BLaER1 treated with 17β-estradiol and CSF1 and Interleukin-3, amounts not matched to agents 10 nM and 100 nM (cell line): ENCODE data around the gene ZNF236.

ENCODE experiments used
- H3K27ac ChIP-seq, 11 experiments: shearing (Covaris generic); formaldehyde crosslinking; 2 replicates each; pipeline ENCODE4 v1.8.1; 2022
- H3K27me3 ChIP-seq, 11 experiments: shearing (Covaris generic); formaldehyde crosslinking; 2 replicates each; pipeline ENCODE4 v1.8.1; 2022
- H3K36me3 ChIP-seq, 11 experiments: shearing (Covaris generic); formaldehyde crosslinking; 2 replicates each; pipeline ENCODE4 v1.8.1; 2022
- H3K4me1 ChIP-seq, 10 experiments: shearing (Covaris generic); formaldehyde crosslinking; 2 replicates each; pipeline ENCODE4 v1.8.1; 2022
- H3K4me2 ChIP-seq, 11 experiments: shearing (Covaris generic); formaldehyde crosslinking; 2 replicates each; pipeline ENCODE4 v1.8.1; 2022
- H3K4me3 ChIP-seq, 10 experiments: shearing (Covaris generic); formaldehyde crosslinking; 2 replicates each; pipeline ENCODE4 v1.8.1; 2022
- H3K9ac ChIP-seq, 11 experiments: shearing (Covaris generic); formaldehyde crosslinking; 2 replicates each; pipeline ENCODE4 v1.8.1; 2022
- H3K9me3 ChIP-seq, 11 experiments: shearing (Covaris generic); formaldehyde crosslinking; replicated peaks in 1 of 11; 2 replicates each; pipeline ENCODE4 v1.8.1; 2022
- H4K20me1 ChIP-seq, 11 experiments: shearing (Covaris generic); formaldehyde crosslinking; 2 replicates each; pipeline ENCODE4 v1.8.1; 2022
- Cebpa-rat ChIP-seq, 11 experiments: shearing (Covaris generic); IDR thresholded peaks; 2 replicates each; pipeline ENCODE4 v1.8.1; 2022

Gene ZNF236

GRCh38 chr18:76991021-76991688, 168.8 kb downstream of the ZNF236 start:
- H3K27me3 ChIP-seq: no peaks in the 10 kb centered on the region
- peaks cover 0 to 52% (median 9%) of the 10 kb centered on the region in 10 experiments; a peak in 10 of 20 replicates for H3K4me1 ChIP-seq
- 0 out of 22 replicates have a peak, but pooled peaks cover 0 to 4% (median 0%) of the 10 kb centered on the region in 11 experiments for H3K9me3 ChIP-seq
- no peaks in the 10 kb centered on the region for H4K20me1 ChIP-seq
- peak overlapping the region in 2 of 11 experiments; percentile 51 to 74; a peak in 4 of 22 replicates for H3K4me2 ChIP-seq
- H3K27ac ChIP-seq: no peak overlapping the region
- no peaks in the 10 kb centered on the region for H3K36me3 ChIP-seq
- H3K4me3 ChIP-seq: no peak overlapping the region
- no peak overlapping the region for H3K9ac ChIP-seq
- no peak for TF ChIP-seq Cebpa-rat (IDR thresholded peaks at IDR 0.05)

DNA sequence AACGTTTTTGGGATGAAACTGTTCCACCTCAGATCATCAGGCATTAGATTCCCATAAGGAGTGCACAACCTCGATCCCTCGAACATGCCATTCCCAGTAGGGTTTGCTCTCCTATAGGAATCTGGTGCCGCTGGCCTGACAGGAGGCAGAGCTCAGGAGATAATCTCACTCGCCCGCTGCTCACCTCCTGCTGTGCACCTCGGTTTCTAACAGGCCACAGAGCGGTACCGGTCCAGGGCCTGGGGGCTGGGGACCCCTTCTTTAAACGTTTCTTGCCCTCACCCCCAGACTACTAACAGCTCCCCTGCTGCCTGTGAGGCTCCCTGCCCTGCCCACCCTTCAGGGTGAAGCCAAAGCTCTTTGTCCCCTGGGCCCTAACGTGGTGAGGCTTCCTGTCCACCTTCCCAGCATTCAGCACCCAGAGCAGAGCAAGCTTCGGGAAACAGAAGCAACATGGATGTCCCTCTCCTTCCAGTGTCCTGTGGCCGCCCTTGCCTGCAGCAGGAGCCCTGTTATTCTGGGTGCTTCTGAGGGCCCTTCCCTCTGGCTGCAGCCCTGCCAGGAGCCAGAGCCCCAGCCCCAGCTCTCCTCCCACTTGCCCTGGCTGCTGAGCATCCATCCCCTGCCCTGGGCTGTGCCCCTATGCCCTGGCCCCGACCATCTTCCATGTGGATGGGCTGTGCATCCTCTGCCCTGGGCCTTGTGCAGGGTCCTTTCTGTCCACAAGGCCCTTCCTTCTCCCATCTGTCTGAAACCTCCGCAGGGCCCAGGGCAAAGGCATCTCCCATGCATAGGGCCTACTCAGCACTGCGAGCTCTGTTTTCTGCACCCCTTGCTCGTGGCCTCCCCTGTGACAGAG, 170.1 kb downstream of the ZNF236 start:
- Histone ChIP-seq H3K9me3 (0 out of 22 replicates have a peak, but pooled peaks cover 0 to 4% (median 0%) of the 10 kb centered on the region in 11 experiments), H4K20me1 (no peaks in the 10 kb centered on the region), H3K27me3 (no peaks in the 10 kb centered on the region), H3K27ac (no peak overlapping the region), H3K4me3 (no peak overlapping the region), H3K9ac (no peak overlapping the region), H3K36me3 (no peaks in the 10 kb centered on the region), H3K4me2 (no peak overlapping the region; a peak in 1 of 22 replicates), H3K4me1 (peaks cover 0 to 39% (median 8%) of the 10 kb centered on the region in 10 experiments; a peak in 16 of 20 replicates)
- no peak for TF ChIP-seq Cebpa-rat (IDR thresholded peaks at IDR 0.05)

DNA sequence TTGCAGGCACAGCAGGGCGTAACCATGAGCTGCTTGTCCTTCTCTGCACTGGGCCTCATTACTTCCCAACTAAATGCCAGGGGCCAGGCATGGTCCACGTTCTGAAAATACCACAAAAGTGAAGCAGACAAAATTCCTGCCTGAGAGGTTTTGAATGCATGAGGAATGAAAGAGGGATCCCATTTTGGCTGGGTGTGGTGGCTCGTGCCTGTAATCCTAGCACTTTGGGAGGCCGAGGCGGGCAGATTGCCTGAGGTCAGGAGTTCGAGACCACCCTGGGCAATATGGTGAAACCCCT, 170.7 kb downstream of the ZNF236 start:
- H3K4me3 ChIP-seq: no peak overlapping the region
- TF ChIP-seq Cebpa-rat (IDR thresholded peaks at IDR 0.05): no peak
- peaks cover 0 to 35% (median 8%) of the 10 kb centered on the region in 10 experiments; a peak in 16 of 20 replicates for H3K4me1 ChIP-seq
- H3K4me2 ChIP-seq: no peak overlapping the region; a peak in 1 of 22 replicates
- H3K9ac ChIP-seq: no peak overlapping the region
- H4K20me1 ChIP-seq: no peaks in the 10 kb centered on the region
- H3K27me3 ChIP-seq: no peaks in the 10 kb centered on the region
- H3K36me3 ChIP-seq: no peaks in the 10 kb centered on the region
- 0 out of 22 replicates have a peak, but pooled peaks cover 0 to 4% (median 0%) of the 10 kb centered on the region in 11 experiments for H3K9me3 ChIP-seq
- H3K27ac ChIP-seq: no peak overlapping the region

- H3K9ac ChIP-seq: no peak overlapping the region
- no peak overlapping the region for H3K27ac ChIP-seq
- H3K4me2 ChIP-seq: no peak overlapping the region; a peak in 1 of 22 replicates
- H3K36me3 ChIP-seq: no peaks in the 10 kb centered on the region
- H3K4me1 ChIP-seq: peaks cover 0 to 30% (median 7%) of the 10 kb centered on the region in 10 experiments; a peak in 16 of 20 replicates
- no peak for TF ChIP-seq Cebpa-rat (IDR thresholded peaks at IDR 0.05)
- H3K9me3 ChIP-seq: 0 out of 22 replicates have a peak, but pooled peaks cover 0 to 4% (median 0%) of the 10 kb centered on the region in 11 experiments
- no peak overlapping the region for H3K4me3 ChIP-seq
- no peaks in the 10 kb centered on the region for H4K20me1 ChIP-seq
- no peaks in the 10 kb centered on the region for H3K27me3 ChIP-seq
These were observed 171.2 kb downstream of the ZNF236 start for GRCh38 chr18:76993573-76993972.

DNA sequence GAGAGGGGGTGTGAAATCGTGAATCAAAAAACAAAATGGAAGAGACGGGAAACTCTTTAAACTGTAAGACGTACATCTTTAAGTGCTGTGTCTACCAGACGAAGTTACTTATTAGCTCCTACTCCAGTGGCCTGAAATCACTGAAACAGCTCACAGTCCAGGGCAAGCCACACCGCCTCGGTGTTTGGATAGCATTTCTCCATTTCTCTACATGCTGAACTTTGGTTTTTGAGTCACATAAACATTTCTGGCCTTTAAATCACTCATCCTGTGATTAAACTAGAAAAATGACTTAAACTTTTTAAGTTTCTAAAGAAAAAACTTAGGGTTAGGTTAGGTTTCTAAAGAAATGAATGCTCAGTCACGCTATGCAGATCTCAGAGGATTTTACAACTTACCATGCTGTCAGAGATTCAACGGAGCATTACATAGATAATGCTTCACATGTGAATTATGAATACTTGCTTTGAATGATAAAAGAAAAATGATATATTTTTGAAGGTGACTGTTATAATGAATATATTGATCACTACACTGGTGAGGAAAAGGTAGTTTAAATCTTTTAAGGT, 171.8 kb downstream of the ZNF236 start:
- no peak overlapping the region for H3K4me3 ChIP-seq
- no peak overlapping the region for H3K27ac ChIP-seq
- H4K20me1 ChIP-seq: no peaks in the 10 kb centered on the region
- 0 out of 22 replicates have a peak, but pooled peaks cover 0 to 4% (median 0%) of the 10 kb centered on the region in 11 experiments for H3K9me3 ChIP-seq
- no peaks in the 10 kb centered on the region for H3K36me3 ChIP-seq
- no peak for TF ChIP-seq Cebpa-rat (IDR thresholded peaks at IDR 0.05)
- peaks cover 0 to 24% (median 7%) of the 10 kb centered on the region in 10 experiments; a peak in 15 of 20 replicates for H3K4me1 ChIP-seq
- H3K9ac ChIP-seq: no peak overlapping the region
- no peak overlapping the region for H3K4me2 ChIP-seq
- H3K27me3 ChIP-seq: no peaks in the 10 kb centered on the region

DNA sequence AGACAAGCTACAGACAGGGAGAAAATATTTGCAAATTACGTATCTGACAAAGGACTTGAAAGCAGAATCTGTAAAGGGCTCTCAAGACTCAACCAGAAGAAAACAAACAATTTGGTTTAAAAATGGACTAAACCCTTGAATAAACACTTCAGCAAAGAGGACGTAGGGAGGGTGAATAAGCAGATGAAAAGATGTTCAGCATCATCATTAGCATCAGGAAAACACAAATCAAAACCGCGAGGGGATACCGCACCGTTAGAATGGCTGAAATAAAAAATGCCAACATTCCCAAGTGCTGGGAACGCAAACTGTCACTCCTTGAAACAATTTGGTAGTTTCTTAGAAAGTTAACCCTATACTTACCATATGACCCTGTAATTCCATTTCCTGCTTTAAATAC, 173.5 kb downstream of the ZNF236 start:
- Histone ChIP-seq H3K4me2 (no peak overlapping the region), H3K27ac (no peak overlapping the region), H3K9ac (no peak overlapping the region)

GRCh38 chr18:76996429-76996828, 174.1 kb downstream of the ZNF236 start:
- no peak overlapping the region for H3K4me3 ChIP-seq
- peaks cover 0 to 21% (median 12%) of the 10 kb centered on the region in 10 experiments; a peak in 17 of 20 replicates for H3K4me1 ChIP-seq
- no peaks in the 10 kb centered on the region for H4K20me1 ChIP-seq
- no peak for TF ChIP-seq Cebpa-rat (IDR thresholded peaks at IDR 0.05)
- no peak overlapping the region for H3K4me2 ChIP-seq
- no peak overlapping the region for H3K9ac ChIP-seq
- H3K27me3 ChIP-seq: no peaks in the 10 kb centered on the region
- H3K9me3 ChIP-seq: 0 out of 22 replicates have a peak, but pooled peaks cover 0 to 4% (median 0%) of the 10 kb centered on the region in 11 experiments
- no peak overlapping the region for H3K27ac ChIP-seq
- H3K36me3 ChIP-seq: no peaks in the 10 kb centered on the region

More for the DNA sequence above, 173.5 kb downstream of the ZNF236 start:
- no peaks in the 10 kb centered on the region for H3K27me3 ChIP-seq
- 0 out of 22 replicates have a peak, but pooled peaks cover 0 to 4% (median 0%) of the 10 kb centered on the region in 11 experiments for H3K9me3 ChIP-seq
- peaks cover 0 to 21% (median 12%) of the 10 kb centered on the region in 10 experiments; a peak in 17 of 20 replicates for H3K4me1 ChIP-seq
- no peak overlapping the region for H3K4me3 ChIP-seq
- no peak for TF ChIP-seq Cebpa-rat (IDR thresholded peaks at IDR 0.05)
- no peaks in the 10 kb centered on the region for H3K36me3 ChIP-seq
- H4K20me1 ChIP-seq: no peaks in the 10 kb centered on the region

DNA sequence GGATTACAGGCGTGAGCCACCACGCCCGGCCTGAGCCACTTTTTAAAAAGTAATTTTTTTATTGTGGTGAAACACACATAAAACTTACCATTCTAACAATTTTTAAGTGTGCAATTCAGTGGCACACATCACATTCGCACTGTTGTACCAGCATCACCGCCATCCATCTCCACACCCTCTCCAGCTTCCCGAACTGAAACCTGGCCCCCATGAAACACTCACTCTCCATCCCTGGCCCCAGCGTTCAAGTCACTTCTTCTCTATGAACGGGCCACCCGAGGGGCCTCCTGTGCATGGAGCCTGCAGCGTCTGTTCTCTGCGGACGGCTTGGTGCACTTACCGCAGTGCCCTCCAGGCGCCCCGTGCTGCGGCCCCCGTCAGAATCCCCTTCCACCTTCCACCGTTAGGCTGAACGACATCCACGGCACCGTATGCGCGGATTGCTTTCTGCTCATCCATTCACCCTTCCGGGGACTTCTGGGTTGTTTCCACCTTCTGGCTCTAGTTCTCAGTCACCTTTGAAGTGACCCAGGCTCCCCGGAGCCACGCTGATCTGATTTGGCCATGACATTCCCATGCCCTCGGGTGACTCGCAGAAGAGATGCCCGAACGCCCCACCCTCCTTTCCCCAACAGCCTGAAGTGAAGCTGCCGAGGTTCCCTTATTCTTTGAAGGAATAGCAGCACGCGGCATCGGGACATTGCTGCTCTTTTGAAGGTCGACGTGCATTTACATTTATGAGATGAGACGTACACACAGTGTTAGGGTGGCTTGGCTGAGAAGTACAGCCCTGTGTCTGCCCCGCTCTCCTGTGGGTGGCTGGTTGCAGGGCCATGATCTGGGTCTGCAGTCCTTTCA, 175.8 kb downstream of the ZNF236 start:
- no peak overlapping the region for H3K4me3 ChIP-seq
- 0 out of 22 replicates have a peak, but pooled peaks cover 0 to 4% (median 0%) of the 10 kb centered on the region in 11 experiments for H3K9me3 ChIP-seq
- TF ChIP-seq Cebpa-rat (IDR thresholded peaks at IDR 0.05): no peak
- no peak overlapping the region for H3K4me2 ChIP-seq
- H3K36me3 ChIP-seq: no peaks in the 10 kb centered on the region
- no peaks in the 10 kb centered on the region for H3K27me3 ChIP-seq
- H3K9ac ChIP-seq: no peak overlapping the region
- H3K4me1 ChIP-seq: peaks cover 0 to 33% (median 14%) of the 10 kb centered on the region in 10 experiments; a peak in 17 of 20 replicates
- no peak overlapping the region for H3K27ac ChIP-seq
- H4K20me1 ChIP-seq: no peaks in the 10 kb centered on the region
